Activated T-helper 1 cell treated with anti-CD3 and anti-CD28 coated beads, Interleukin-12 subunit alpha, Interleukin-12 subunit beta, Interleukin-2, Interleukin-4 antibody, amounts not matched to agents 30 ng/mL and 10 ng/mL and 1 ng/mL, durations not matched to agents 14 hours and 24 hours and 36 hours (primary cell): ENCODE data around the gene EDEM1. TPM values are rescaled to one million over a fixed set of nuclear protein-coding genes. Genes with fewer than 3 reads are reported as not detected.

ENCODE experiments used
- DNase-seq: peaks from one replicate; pipeline ENCODE4 v3.0.0; 2021; ENCODE audit warnings: low spot score
- H3K27ac Mint-ChIP-seq: one replicate; pipeline ENCODE4 v1.8.0; 2021; ENCODE audit warnings: mild to moderate bottlenecking, mixed read lengths
- H3K27me3 Mint-ChIP-seq: one replicate; pipeline ENCODE4 v1.8.0; 2022; ENCODE audit warnings: mild to moderate bottlenecking, moderate library complexity, mixed read lengths; ENCODE audit not compliant: insufficient read depth
- H3K36me3 Mint-ChIP-seq: one replicate; pipeline ENCODE4 v1.8.0; 2021; ENCODE audit warnings: low read depth, mixed read lengths
- H3K4me1 Mint-ChIP-seq: one replicate; pipeline ENCODE4 v1.8.0; 2021; ENCODE audit warnings: low read depth, mixed read lengths
- H3K4me3 Mint-ChIP-seq: one replicate; pipeline ENCODE4 v1.8.0; 2021; ENCODE audit warnings: mild to moderate bottlenecking, moderate library complexity, mixed read lengths
- H3K9me3 Mint-ChIP-seq: one replicate; pipeline ENCODE4 v1.8.0; 2021; ENCODE audit warnings: mixed read lengths
- intact Hi-C: fragments of 100-400 bp; cut with micrococcal nuclease; formaldehyde crosslinking; loops from one replicate; pipeline ENCODE4 v1.15.1; 2024
- total RNA-seq: library from RNA; stranded (reverse); gene quantifications from 2 replicates; pipeline ENCODE4 v1.2.3, GENCODE V29; 2022

The EDEM1 gene
- total RNA-seq, 1 donor from 2014 or later: 169 TPM

DNA sequence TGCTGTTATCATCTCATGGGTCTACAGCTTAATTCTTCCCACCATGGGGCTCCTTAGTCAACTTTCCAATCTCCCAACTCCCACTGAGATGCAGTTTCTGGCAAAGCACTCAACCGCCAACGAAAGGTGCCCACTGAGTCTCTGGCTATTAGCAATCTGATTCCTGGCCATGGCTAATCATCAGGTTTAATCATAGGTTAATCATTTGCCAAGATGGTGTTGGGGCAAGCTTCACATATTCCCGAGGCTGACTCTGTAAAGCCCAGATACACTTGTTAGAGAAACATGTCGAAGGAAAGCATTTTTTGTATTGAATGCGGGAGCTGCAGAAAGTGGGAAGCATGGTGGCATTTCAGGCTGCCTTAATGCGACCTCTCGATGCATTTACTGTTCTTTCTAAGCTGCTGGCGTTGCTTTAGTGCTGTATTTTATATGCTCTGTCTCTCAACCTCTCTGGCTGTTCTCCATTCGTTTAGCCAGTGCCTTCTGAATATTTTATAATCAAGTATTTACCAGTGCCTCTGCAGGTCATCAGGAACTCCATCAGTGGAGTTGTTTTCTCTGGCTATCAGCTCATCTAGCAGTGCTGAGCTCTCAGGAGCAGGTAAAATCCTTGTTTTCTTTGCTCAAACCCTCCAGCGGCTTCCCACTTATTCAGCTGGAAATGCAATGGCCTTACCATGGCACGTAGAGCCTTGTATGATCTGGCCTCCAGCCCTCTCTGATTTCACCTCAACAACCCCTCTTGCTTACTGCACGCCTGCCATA is 67.0 kb downstream of the EDEM1 start:
- peaks cover 5% of the 10 kb centered on the region for H3K27me3 Mint-ChIP-seq
- H3K27ac Mint-ChIP-seq: no peak overlapping the region
- H3K4me3 Mint-ChIP-seq: no peak overlapping the region
- H3K9me3 Mint-ChIP-seq: no peaks in the 10 kb centered on the region
- DNase-seq: no peak
- H3K36me3 Mint-ChIP-seq: no peaks in the 10 kb centered on the region
- H3K4me1 Mint-ChIP-seq: no peaks in the 10 kb centered on the region
- intact Hi-C loops: no loop called here

DNA sequence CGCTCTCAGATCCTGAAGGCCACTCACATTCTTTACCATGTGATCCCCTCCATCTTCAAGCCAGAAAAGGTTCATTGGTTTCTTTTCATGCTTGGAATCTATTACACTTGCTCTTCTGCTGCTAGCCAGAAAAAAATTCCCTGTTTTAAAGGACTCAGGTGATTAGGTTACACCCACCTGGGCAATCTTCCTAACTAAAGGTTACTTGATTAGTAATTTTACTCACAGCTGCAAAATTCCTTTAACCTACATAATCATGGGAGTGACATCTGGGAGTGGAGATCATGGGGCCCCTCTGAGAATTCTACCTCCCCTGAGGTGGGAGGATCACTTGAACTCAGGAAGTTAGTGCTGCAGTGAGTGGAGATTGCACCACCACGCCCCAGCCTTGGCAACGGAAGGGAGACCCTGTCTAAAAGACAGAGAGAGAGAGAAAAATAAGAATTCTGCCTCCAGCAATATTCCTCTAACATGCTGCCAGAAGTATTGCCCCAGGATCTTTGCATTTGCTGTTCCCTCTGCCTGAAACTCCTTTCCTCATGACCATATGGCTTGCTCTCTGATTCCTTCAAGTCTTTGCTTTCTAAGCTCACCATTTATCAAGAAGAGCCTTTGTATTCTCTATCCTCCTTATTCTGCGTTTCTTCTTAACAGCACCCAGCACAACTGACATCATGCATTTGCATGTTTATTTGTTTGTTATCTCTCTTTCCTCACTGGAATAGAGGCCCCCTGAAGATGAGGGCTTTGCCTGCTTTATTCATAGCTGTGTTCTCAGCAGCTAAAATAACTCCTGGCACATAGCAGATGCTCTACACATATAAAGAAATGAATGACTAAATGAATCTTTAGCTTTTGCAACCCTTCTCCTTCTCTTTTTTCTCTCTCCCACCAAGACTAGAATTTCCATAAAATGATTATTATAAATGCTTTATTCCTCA is 68.2 kb downstream of the EDEM1 start:
- no peaks in the 10 kb centered on the region for H3K9me3 Mint-ChIP-seq
- no peak overlapping the region for H3K27ac Mint-ChIP-seq
- intact Hi-C loops: no loop called here

GRCh38 chr3:5258526-5258925 is 71.0 kb downstream of the EDEM1 start:
- Mint-ChIP-seq H3K27ac (no peak overlapping the region), H3K27me3 (peaks cover 5% of the 10 kb centered on the region), H3K4me1 (no peaks in the 10 kb centered on the region), H3K9me3 (no peaks in the 10 kb centered on the region), H3K36me3 (no peaks in the 10 kb centered on the region), H3K4me3 (no peak overlapping the region)
- intact Hi-C loops: no loop called here
- no peak for DNase-seq

More for the DNA sequence above, 68.2 kb downstream of the EDEM1 start:
- no peaks in the 10 kb centered on the region for H3K4me1 Mint-ChIP-seq
- H3K36me3 Mint-ChIP-seq: no peaks in the 10 kb centered on the region
- no peak for DNase-seq
- no peak overlapping the region for H3K4me3 Mint-ChIP-seq
- peaks cover 5% of the 10 kb centered on the region for H3K27me3 Mint-ChIP-seq

GRCh38 chr3:5260992-5261501 is 73.5 kb downstream of the EDEM1 start:
- Mint-ChIP-seq H3K27ac (no peak overlapping the region), H3K36me3 (no peaks in the 10 kb centered on the region), H3K9me3 (no peaks in the 10 kb centered on the region), H3K4me1 (no peaks in the 10 kb centered on the region), H3K4me3 (no peak overlapping the region), H3K27me3 (peaks cover 2% of the 10 kb centered on the region)
- intact Hi-C loops: no loop called here
- no peak for DNase-seq

- DNase-seq: no peak
- intact Hi-C loops: no loop called here
- H3K4me1 Mint-ChIP-seq: no peaks in the 10 kb centered on the region
- no peaks in the 10 kb centered on the region for H3K9me3 Mint-ChIP-seq
- H3K36me3 Mint-ChIP-seq: no peaks in the 10 kb centered on the region
- no peak overlapping the region for H3K27ac Mint-ChIP-seq
- no peak overlapping the region for H3K4me3 Mint-ChIP-seq
- H3K27me3 Mint-ChIP-seq: no peaks in the 10 kb centered on the region
Observed at GRCh38 chr3:5262507-5262906, 75.0 kb downstream of the EDEM1 start.

- H3K4me3 Mint-ChIP-seq: no peak overlapping the region
- no peaks in the 10 kb centered on the region for H3K36me3 Mint-ChIP-seq
- H3K27ac Mint-ChIP-seq: no peak overlapping the region
- H3K27me3 Mint-ChIP-seq: no peaks in the 10 kb centered on the region
- no peaks in the 10 kb centered on the region for H3K9me3 Mint-ChIP-seq
- intact Hi-C loops: no loop called here
- H3K4me1 Mint-ChIP-seq: no peaks in the 10 kb centered on the region
- DNase-seq: no peak
Observed at GRCh38 chr3:5264093-5264600, 76.6 kb downstream of the EDEM1 start.

DNA sequence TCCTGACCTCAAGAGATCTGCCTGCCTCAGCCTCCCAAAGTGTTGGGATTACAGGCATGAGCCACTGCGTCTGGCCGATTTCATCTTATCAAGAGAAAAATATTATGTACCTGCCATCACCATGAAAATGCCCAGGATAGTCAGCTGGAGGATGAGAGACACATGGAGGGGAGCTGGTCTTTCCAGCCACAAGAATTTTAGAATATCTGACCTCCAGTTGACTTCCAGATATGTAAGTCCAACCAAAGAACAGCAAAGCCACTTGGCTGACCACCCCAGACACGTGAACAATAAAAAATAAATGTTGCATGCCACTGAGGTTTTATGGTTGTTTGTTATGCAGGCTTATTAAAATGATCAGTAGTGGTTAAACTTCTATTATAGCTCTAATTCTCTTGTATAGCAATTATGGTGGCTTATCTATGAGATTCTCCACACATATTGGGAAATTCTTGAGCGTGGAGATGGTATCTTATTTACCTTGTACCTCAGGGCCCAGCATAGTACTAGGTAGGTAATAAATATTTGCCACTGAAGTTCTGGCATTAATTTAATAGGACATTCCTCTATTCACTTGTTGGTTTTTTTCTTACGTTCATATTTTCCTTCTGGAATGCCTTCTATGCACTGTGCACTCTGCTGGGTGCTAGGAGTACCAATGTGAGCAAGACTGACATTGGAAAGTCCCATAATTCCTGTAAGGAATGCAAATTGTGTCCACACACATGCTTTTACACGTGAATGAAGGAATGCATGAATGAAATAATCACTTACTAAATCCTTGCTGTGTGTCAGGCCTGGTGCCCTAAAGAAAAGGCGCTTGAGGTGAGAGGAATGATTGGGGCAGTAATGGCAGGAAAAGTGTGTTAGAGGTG is 77.6 kb downstream of the EDEM1 start:
- no peak for DNase-seq
- H3K27ac Mint-ChIP-seq: no peak overlapping the region
- no peaks in the 10 kb centered on the region for H3K4me1 Mint-ChIP-seq

DNA sequence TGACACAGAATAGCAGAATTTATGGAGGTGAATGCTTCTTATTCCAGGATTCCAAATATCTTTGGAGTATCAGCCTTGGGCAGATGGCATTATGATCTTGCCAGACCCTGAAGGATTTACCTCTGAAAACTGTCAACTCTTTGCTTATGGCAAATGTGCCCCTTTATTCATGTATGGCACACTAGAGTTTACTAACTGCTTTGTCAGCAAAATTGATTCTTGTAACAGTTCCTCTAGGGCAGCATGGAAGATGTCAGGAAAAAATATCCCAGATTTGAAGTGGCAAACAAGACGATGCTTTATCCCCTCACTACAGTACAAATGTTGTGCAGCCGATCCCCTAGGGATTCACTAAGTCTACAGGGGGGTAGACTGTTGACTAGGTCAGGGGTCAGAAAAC is 79.7 kb downstream of the EDEM1 start:
- Mint-ChIP-seq H3K36me3 (no peaks in the 10 kb centered on the region), H3K4me3 (no peak overlapping the region), H3K4me1 (no peaks in the 10 kb centered on the region), H3K27me3 (no peaks in the 10 kb centered on the region), H3K9me3 (no peaks in the 10 kb centered on the region), H3K27ac (no peak overlapping the region)
- intact Hi-C loops: no loop called here
- no peak for DNase-seq

More for the DNA sequence above, 77.6 kb downstream of the EDEM1 start:
- intact Hi-C loops: no loop called here
- H3K9me3 Mint-ChIP-seq: no peaks in the 10 kb centered on the region
- no peak overlapping the region for H3K4me3 Mint-ChIP-seq
- H3K27me3 Mint-ChIP-seq: no peaks in the 10 kb centered on the region
- H3K36me3 Mint-ChIP-seq: no peaks in the 10 kb centered on the region

- no peak overlapping the region for H3K27ac Mint-ChIP-seq
- H3K4me3 Mint-ChIP-seq: no peak overlapping the region
- intact Hi-C loops: no loop called here
- no peaks in the 10 kb centered on the region for H3K27me3 Mint-ChIP-seq
- no peaks in the 10 kb centered on the region for H3K9me3 Mint-ChIP-seq
- DNase-seq: no peak
- H3K36me3 Mint-ChIP-seq: no peaks in the 10 kb centered on the region
- H3K4me1 Mint-ChIP-seq: no peaks in the 10 kb centered on the region
Observed at GRCh38 chr3:5267889-5268288, 80.4 kb downstream of the EDEM1 start.

Other genes starting within 250 kb of the EDEM1 start
- gene BHLHE40, start 208.3 kb upstream of the EDEM1 start, total RNA-seq: 449 and 458 TPM in 2 replicates
- 43.4 and 51.0 TPM in 2 replicates for gene ARL8B, start 65.4 kb upstream of the EDEM1 start, total RNA-seq